Frontal cortex (tissue), 4 donors: ENCODE data around the gene NGF. TPM values are rescaled to one million over a fixed set of nuclear protein-coding genes. Genes with fewer than 3 reads are reported as not detected.

ENCODE experiments used
- DNase-seq, 2 donors: peaks; one replicate each; pipeline ENCODE4 v3.0.0; 2012; ENCODE audit warnings: low spot score in 2 of 2
- FAIRE-seq: peaks from 2 replicates; lab custom pipeline; 2012; peaks lifted over from hg19 to GRCh38; lab: Jason Lieb, UNC
- total RNA-seq: library from RNA; depleted of rRNA; stranded (reverse); fragments of >200 nt; gene quantifications from one replicate; pipeline ENCODE4 v1.2.3, GENCODE V29; 2014
- donor health status: control.
- donor health status: control.
- donor health status: control.

NGF gene
- total RNA-seq, 1 donor from 2014 or later: 0.82 TPM

DNA sequence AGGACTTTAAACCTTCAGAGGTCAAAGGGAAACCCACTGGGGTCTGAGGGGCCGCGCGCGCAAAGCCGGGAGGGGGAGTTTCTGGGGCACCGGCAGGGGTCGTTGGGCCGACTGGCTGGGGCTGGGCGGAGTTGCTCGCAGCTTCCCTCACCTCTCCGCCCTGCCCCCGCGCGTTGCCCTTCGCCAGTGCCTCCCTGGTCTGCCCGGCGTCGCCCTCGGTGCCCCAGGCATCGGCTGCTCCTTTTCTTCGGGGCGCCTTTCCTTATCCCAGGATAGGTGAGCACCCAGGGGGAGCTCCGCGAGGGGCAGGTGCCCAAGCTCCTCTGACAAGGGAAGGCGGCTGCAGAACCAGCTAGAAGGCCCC lies 390 bp upstream of the NGF start:
- FAIRE-seq: no peak
- DNase-seq: no peak

DNA sequence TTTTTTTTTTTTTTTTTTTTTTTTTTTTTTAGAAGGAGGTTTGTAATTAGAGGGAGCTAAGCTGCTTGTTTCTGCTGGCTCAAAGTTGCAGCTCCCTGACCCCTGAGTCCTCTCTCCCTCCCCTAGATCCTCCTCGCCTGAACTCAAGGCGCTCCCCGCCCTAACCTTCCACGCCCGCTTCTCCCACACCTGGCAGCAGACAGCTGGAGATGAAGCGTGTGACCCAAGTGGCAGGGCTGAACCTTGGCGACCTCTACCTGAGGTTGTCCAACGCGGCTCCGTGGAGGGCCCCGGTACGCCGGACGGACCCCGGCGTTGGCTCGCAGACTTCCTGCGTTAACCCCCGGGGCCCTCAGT lies 795 bp downstream of the NGF start:
- FAIRE-seq (no peak), DNase-seq (no peak)

DNA sequence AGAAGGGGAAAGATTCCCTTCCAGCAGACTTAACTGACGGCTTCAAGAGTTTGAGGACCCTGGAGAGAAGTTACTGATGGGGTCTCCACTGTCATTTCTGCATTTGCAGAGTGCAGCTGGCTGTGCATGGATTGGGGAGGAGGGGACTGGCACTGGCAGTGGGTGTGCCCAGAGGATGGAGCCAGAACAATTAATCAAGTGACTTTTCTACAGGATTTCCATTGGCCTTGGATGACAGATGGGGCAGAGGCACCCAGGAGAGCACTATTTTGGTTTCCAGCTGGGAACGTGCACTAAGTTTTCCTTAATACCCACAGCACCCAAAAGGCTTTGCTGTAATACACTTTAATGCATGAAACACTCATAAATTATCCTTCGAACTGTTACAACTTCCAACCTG lies 1.3 kb downstream of the NGF start:
- no peak for DNase-seq
- no peak for FAIRE-seq

DNA sequence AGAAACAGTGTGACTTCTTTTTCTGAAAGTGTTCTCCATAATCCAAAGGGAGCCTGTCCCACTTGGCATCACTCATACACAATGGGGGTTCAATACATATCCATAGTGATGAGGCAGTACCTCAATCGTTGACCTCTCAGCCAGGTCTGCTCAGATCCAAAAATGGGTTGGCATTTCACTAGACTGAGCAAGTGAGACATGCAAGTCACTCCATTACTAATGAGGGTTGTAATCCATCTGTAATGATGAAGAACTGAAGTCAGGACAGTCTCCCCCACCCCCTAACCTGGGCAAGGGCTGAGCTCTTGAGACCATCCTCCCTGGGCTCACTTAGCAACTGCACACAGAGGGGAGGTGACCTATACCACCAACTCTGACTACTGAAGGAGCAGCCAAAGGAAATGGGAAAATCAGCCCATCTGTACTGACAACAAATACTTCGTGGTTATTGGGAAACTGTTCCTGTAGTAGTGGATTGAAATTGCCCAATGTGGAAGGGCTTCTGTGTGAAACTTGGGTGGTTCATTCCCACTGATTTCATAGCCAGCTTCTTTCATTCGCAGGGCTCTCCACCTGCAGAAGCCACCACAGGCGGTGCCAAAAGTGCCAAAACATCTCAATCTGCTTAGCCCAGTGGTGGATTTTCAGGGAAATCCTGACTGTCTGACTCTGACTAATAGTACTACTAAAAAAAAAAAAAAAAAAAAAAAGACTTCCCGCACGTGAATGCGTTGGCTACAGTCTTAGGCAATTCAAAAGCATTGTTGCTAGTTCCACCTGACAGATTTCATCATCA lies 5.0 kb downstream of the NGF start:
- DNase-seq (no peak), FAIRE-seq (no peak)

DNA sequence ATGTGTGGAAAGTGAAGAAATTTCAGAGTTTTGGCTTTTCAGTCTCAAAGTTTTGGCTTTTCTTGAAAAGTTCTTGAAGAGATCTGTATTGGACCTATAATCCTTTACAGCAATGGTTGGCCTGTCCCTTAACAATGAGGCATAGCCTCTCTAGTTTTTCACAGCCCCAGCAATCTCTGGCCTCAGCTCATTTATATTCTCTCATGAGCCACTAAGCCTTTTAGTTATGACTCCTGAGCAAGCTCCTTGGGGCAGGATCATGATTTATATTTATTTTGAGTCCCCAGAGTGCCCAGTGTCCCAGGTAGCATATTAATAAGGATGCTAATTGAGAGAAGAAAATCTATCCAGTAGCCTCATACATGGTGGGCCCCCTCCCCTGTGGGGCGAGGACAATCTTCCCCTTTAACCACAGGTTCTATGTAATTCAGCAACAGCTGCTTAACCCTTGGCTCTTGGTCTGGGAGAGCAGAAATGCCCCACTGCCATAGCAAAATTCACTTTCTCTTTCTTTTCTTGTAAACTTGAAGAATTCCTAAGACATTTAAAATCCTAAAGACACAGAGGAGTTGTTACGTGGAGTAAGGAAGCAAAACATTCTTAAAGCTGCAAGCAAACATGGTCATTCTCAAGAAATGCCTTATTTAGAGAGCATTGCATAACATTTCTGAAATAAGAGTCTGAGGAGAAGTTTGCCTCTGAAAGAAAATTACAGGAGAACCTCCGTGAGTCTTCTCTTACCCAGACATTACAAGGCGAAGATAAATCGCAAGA lies 6.3 kb downstream of the NGF start:
- DNase-seq (no peak), FAIRE-seq (no peak)

DNA sequence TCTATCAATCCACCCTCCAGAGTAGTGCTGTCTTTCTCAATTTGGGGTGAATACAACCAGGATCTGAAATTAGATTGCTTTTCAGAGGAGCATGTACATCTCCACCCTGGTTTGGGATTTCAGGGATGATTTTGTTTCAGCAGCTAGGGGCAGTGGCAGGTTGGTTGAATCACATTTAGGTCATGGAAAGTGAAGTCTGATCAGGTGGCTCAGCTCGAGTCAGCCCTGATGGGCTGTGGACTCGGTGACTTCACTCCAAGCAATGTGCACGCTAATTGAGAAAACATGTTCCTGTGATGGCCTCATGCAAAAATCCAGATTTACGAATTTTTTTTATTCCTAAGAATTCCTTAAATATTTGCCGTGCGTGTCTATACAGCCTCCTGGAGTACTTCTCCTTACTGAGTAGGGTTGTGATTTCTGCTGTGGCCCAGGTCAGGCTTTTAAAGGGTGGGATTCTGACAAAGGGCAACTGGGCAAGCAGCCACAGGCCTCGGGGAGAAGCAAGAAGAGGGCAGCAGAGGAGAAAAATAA lies 7.5 kb downstream of the NGF start:
- FAIRE-seq: no peak
- DNase-seq: no peak

DNA sequence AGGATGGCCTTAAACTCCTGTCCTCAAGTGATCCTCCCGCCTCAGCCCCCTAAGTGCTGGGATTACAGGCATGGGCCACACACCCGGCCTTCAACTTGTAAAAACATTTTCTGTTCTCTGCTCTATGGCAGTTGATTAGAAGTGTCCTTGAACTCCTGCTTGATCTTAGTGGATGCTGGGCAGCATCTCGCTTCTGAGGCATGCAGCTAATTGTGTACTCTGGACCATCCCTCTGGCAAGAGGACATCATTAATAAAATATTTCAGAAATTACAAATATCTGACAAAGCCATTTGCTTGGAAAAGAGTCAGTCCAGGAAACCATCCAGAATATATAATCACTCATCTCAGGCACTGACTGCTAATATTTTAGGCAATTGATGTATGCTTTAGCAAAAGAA lies 8.1 kb downstream of the NGF start:
- FAIRE-seq (no peak), DNase-seq (no peak)

DNA sequence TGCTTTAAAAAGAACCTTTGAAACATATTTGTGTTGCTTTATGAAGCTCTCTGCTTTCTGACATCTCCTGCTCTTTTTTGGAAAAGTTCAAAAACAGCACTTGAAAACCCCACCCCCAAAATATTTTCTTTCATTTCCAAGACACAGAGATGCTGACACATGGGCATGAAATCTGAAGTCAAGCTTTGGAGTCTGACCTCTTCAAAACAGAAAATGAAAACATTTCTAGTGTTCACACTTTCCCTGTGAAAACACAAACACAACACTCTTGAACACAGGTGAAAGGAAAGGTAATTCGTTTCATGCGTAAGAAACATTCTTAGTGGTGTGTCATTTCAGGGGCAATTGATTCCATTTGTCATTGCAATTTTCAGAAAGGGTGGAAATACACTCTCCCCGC lies 10.8 kb downstream of the NGF start:
- no peak for FAIRE-seq
- no peak for DNase-seq

DNA sequence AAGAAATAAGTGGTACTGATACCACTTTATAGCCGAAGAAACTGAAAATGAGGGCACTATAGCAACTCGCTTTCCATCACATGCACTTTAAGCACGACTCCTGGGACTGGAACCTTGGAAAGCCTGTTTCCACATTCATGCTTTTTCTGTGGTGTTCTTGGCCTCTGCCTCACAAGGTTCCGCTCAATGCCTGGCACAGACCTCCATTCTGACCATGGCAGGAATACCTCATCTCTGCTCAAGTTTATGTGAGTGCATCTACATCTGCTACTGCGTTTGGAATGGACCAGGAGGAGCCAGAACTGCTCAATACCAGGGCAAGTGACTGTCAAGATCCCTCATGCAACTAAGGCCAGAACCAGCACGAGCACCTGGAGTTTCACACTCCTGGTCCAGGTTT lies 11.6 kb downstream of the NGF start:
- DNase-seq (no peak), FAIRE-seq (no peak)

DNA sequence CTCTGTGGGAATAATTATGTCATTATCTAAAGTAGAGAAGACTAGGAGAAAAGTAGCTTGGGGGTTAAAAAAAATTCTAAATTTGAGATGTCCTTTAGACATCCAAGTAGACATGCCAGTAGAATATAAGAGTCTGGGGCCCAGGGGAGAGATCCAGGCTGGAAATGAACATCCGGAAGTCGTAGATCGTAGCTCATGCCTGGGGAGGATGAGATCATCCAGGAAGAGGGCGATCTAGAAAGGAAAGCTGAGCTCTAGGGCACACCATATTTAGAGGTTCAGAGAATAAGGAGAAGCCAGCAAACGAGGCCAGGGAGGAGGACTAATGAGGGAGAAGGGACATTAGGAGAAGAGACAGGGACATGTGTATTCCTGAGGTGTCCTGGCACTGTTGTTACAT lies 12.2 kb downstream of the NGF start:
- FAIRE-seq (no peak), DNase-seq (no peak)

DNA sequence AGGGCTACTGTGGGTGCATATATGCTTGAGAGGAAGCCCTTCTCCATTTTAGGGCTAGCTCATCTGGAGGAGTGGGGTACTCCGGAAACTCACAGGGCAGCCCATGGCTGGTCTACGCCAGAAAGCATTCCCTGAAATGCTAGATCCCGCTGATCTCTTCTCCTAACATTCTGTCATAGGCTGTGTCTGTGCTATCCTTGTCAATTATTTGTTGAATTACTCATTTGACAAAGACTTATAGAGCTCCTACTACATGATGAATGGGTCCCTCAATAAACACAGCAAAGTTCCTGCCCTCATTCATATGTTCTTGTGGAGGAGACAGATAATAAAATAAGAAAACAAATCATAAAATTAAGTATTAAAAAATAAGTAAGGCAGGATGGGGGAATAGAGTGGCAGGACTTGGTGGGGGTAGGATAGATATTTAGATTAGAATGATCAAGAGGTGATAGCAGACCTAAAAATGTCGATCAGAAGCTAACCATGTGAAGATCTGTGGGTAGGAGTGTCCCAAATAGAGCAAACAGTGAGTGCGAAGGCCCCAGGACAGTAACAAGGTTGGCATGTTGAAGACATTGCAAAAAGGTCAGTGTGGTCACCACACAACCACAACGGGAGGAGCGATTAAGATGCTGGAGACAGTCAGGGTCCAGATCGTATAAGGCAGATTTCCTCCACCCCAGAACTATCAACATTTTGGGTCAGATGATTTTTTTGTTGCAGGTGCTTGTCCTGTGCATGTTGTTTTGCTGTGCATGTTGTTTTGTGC lies 13.2 kb downstream of the NGF start:
- FAIRE-seq: no peak
- DNase-seq: no peak

DNA sequence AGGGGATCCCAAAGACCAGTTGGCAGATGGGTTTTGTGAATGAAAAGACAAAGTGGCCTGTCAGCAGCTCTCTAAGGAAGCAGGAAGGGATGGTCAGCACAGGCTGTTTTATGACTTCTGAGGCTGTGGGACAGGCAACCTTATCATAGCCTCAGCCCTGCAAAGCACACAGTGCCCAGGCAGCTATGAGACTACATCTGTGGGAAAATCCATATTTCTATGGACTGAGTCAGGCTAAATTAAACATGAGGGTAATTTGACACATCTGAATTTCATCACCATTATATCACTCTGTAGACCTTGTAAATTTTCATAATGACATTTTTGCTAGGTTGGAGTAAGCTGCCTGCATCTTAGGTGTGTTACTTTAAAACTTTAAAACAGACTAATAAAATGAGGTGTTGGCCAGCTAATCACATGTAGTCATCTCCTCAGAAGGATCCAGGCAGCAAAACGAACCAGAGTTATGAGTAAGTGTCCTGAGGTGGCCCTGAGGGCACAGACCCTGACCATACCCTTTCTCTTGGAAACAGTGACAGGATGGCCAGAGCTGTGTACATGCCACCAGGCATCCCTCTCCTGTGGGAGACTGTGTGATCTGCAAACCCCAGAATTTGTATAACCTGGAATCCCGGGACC lies 14.6 kb downstream of the NGF start:
- DNase-seq (no peak), FAIRE-seq (no peak)

DNA sequence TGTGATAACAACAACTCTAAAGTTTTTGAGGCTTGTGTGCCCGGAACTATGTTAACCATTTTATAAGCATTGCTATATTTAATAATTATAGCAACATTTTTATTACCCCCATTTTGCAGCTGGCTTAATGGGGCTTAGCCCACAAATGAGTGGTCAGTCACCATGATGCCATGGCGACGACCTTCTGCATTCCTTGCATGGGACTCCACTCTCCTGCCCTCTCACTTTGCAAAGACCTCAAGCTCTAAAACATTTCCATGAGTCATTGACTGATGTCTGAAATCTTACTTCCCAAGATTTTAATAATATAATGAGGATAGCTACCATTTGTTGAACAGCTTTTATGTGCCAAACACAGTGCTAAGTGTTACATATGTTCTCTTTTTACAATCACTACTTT lies 15.4 kb downstream of the NGF start:
- no peak for DNase-seq
- FAIRE-seq: no peak

DNA sequence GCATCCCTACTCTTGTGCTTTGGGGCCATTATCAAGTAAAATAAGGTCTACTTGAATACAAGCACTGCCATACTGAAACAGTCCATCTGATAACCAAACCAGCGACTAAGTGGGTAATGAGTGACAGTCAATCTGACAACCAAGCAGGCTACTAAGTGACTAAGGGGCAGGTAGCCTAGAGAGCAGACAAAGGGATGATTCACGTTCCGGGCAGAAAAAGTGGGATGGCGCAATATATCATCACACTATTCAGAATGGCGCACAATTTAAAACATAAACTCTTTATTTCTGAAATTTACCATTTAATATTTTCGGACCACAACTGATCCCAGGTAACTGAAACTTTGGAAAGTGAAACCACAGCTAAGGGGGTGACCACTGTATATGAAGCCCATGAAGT lies 17.7 kb downstream of the NGF start:
- FAIRE-seq (no peak), DNase-seq (no peak)

DNA sequence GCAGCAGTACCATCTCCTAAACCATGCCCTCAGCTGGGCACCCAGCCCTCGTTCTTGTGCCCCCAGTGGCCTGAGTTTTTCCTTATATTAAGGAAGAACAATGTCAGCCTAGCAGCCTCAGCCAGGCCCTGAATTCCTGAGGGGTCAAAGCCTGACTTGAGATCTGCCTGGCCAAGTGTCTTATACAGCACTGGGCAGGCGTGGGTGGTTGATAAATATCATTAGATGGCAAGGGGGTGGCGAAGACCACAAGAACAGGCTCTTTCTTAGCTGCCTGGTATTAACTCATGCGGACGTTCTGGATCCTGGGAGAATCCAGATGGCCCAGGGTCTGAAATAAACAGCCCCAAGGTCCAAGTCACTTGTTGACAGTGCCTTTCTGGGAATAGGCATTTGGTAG lies 18.3 kb downstream of the NGF start:
- no peak for DNase-seq
- FAIRE-seq: no peak

DNA sequence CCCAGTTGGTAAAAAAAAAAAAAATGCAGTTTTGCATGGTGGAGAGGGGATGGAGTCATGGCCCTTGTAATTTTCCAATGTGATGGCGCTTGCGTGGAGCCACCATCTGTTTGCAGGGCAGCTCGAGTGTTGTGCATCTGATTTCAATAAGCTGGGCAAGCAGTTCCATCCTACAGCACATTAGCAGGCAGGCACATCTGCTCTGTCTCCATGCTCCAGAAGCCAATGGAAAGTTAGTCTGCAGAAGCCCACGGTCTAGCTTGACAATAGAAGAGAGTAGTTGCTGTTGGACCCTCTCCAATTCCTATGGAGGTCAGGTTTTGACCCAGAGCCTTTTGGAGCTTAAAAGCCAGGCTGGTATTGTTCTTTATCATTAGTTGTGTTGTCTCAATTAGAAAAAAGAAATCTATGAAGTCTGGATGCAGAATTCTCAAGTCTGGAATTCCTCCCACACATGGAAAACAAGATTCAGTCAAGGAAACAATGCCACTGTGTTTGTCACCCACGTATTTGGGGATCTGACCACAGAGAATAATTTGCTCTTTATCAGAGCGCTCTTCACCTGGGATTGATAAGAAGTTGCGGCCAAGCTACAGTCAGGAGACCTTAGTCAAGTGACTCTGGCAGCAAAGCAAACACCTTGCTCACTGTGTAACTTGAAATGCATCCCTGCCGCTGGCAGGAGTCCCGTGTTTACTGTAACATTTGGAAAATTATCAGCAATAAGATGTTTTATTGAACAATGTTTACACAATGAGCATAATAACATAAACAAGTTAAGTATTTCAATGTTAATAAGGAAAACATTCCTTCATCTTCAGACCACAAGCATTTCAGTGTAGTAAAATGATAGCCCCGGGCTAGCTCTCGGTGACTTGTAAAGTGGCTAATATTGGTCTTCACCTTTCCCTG lies 20.7 kb downstream of the NGF start:
- no peak for FAIRE-seq
- no peak for DNase-seq

DNA sequence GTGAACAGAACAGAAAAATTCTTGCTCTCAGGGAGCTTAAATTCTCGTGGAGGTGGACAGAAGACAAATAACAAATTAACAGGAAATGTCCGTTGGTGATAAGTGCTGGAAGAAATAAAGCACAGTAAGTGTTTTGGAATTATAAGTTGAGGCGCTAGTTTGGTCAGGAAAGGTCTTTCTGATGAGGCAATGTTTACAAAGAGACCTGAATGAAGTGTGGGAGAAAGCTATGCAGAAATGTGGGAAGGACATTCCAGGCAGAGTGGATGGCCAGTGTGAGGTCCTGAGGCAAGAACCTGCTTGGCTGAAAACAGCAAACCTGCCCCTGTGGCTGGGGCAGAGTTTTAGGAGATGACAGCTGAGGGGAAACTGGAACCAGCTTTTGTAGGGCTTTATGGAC lies 23.3 kb downstream of the NGF start:
- FAIRE-seq (no peak), DNase-seq (no peak)

DNA sequence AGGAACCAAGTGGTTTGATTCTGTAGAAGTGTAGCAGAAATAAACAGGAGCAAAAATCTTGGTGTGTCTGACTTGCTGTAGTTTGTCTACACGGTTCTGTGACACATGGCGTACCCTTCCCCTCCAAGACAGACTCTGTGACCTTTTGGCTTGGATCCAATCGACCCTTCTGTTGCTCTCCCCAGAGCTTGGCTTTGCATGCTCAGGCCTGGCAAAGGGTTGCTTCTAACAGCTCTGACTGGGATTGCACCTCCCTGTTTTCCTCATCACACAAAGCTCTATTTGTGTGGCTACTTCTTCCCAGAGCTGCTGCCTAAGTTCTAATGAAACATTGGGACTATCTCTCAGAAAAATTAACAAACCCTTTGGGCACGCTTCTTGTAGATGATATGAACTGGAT lies 24.0 kb downstream of the NGF start:
- DNase-seq (no peak), FAIRE-seq (no peak)

DNA sequence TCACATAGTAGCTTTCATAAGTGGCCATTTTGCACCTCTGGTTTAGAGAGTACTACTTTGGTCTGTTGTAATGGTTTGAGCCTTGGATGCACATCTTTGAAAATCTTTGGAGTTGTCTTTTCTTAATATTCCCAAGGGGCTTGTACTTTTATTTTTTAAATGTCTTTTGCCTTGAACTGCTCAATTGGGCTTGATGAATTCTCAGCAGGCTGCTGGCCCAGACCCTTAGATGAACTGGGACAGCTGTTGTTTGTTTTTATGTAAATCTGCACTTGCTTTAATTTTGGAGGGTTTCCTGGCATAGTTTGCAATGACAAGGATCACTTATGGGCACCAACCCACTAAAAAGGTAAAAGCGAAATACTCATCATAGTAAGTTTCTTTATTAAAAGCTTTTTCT lies 24.9 kb downstream of the NGF start:
- no peak for FAIRE-seq
- no peak for DNase-seq
